ENCODE results near the gene AP2M1. TPM values are rescaled to one million over a fixed set of nuclear protein-coding genes. Genes with fewer than 3 reads are reported as not detected.

The AP2M1 gene
- total RNA-seq, 1 donor from 2014 or later, result 168 TPM

DNA sequence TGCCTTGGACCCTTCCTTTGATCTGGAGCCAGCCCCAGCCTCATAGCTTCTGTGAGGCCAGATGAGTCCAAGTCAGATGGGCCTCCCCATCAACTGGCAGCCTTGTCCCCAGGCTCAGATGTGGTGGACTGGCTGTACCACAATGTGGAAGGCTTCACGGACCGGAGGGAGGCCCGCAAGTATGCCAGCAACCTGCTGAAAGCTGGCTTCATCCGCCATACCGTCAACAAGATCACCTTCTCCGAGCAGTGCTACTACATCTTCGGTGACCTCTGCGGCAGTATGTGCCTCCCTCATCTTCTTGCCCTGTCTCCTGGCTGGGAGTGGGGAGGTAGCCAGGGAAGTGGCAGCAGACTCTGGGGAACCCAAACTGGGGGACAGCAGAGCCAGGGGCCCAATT lies 6.9 kb upstream of the AP2M1 start:
- peaks cover 75 to 77% (median 77%) of the 10 kb centered on the region in 3 donors for H3K36me3 ChIP-seq (ENCODE audit: control insufficient read depth in 3 of 3, insufficient read depth in 3 of 3, low read length in 3 of 3)
- H3K27me3 ChIP-seq (ENCODE audit: control insufficient read depth in 3 of 3, insufficient read depth in 3 of 3, low read length in 3 of 3), result no peaks in the 10 kb centered on the region
- H3K4me1 ChIP-seq (ENCODE audit: control insufficient read depth in 3 of 3, insufficient read depth in 3 of 3, low read length in 3 of 3), result peaks cover 2 to 11% (median 5%) of the 10 kb centered on the region in 3 donors
- no peak overlapping the region for H3K4me3 ChIP-seq (ENCODE audit: low read length in 3 of 3)
- peak overlapping the region in 1 of 3 donors; percentile 25 for H3K9ac ChIP-seq (ENCODE audit: low read depth in 1 of 3, low read length in 3 of 3)
- H3K27ac ChIP-seq (ENCODE audit: low read depth, low read length), result peak overlapping the region; percentile 39
- H3K9me3 ChIP-seq (ENCODE audit: control insufficient read depth in 3 of 3, low read length in 3 of 3), result no peaks in the 10 kb centered on the region

DNA sequence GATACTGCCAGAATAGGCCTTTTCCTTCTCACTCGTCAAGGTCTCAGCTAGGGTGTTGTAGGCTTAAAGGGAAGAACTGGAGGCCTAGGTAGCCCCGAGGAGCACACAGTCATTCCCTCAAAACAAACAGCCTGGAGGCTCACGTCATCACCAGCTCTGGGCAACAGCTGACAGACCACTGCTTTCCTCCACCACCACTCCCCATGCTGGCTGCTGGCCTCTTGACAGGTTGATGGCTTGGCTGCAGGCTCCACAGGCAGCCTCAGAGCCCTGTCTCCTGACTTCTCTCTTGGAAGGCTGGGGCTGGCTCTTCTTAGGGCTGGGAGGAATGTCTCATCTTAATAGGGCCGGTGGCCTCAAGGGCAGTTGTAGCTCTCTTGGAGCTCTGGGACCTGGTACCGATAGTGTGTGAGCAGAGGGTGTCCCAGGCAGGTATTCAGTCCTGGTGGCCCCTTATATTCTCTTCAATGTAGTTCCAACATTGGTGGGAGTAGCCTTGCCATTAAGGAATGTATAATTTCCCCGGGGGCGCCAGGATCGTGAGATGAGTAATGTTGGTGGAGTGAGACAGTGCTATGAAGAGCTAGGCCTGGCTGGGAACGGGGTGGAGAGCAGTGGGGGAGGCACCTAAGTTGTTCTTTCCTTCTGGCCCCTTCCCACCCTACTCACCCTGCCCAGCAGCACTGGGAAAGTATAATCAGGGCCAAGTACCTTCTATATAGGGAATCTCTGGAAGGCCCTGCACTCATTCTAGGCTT lies 6.1 kb upstream of the AP2M1 start:
- Histone ChIP-seq H3K36me3 (ENCODE audit: control insufficient read depth in 3 of 3, insufficient read depth in 3 of 3, low read length in 3 of 3) (peaks cover 73 to 78% (median 75%) of the 10 kb centered on the region in 3 donors), H3K4me1 (ENCODE audit: control insufficient read depth in 3 of 3, insufficient read depth in 3 of 3, low read length in 3 of 3) (peaks cover under 1 to 8% (median 5%) of the 10 kb centered on the region in 3 donors), H3K27me3 (ENCODE audit: control insufficient read depth in 3 of 3, insufficient read depth in 3 of 3, low read length in 3 of 3) (no peaks in the 10 kb centered on the region), H3K27ac (ENCODE audit: low read depth, low read length) (peak overlapping the region; percentile 39), H3K9ac (ENCODE audit: low read depth in 1 of 3, low read length in 3 of 3) (no peak overlapping the region), H3K4me3 (ENCODE audit: low read length in 3 of 3) (no peak overlapping the region), H3K9me3 (ENCODE audit: control insufficient read depth in 3 of 3, low read length in 3 of 3) (no peaks in the 10 kb centered on the region)

DNA sequence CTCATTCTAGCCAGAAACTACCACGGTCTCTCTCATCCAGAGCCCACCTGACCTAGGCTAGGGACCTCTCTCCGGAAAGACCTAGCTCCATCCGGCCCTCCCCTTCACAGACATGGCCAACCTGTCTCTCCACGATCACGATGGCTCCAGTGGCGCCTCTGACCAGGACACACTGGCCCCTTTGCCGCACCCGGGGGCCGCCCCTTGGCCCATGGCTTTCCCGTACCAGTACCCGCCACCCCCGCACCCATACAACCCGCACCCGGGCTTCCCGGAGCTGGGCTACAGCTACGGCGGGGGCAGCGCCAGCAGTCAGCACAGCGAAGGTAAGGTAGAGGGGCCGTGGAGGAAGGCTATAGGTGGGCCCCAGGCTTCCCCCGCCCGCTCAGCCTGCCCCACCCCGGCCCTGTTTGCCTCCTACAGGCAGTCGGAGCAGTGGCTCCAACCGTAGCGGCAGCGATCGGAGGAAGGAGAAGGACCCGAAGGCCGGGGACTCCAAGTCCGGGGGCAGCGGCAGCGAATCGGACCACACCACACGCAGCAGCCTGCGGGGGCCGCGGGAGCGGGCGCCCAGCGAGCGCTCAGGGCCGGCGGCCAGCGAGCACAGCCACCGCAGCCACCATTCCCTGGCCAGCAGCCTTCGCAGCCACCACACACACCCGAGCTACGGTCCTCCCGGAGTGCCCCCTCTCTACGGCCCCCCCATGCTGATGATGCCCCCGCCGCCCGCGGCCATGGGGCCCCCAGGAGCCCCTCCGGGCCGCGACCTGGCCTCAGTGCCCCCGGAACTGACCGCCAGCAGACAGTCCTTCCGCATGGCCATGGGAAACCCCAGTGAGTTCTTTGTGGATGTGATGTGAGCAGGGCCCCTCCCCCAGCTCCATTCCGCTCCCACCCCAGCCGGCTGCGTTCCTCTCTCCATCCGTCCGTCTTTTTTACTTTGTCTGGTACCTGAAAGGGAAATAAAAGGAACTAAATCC lies 4.5 kb upstream of the AP2M1 start:
- Histone ChIP-seq H3K36me3 (ENCODE audit: control insufficient read depth in 3 of 3, insufficient read depth in 3 of 3, low read length in 3 of 3) (peaks cover 57 to 62% (median 60%) of the 10 kb centered on the region in 3 donors), H3K9me3 (ENCODE audit: control insufficient read depth in 3 of 3, low read length in 3 of 3) (no peaks in the 10 kb centered on the region), H3K4me3 (ENCODE audit: low read length in 3 of 3) (no peak overlapping the region), H3K27ac (ENCODE audit: low read depth, low read length) (no peak overlapping the region), H3K4me1 (ENCODE audit: control insufficient read depth in 3 of 3, insufficient read depth in 3 of 3, low read length in 3 of 3) (peaks cover 8 to 20% (median 14%) of the 10 kb centered on the region in 3 donors), H3K9ac (ENCODE audit: low read depth in 1 of 3, low read length in 3 of 3) (no peak overlapping the region), H3K27me3 (ENCODE audit: control insufficient read depth in 3 of 3, insufficient read depth in 3 of 3, low read length in 3 of 3) (no peaks in the 10 kb centered on the region)

DNA sequence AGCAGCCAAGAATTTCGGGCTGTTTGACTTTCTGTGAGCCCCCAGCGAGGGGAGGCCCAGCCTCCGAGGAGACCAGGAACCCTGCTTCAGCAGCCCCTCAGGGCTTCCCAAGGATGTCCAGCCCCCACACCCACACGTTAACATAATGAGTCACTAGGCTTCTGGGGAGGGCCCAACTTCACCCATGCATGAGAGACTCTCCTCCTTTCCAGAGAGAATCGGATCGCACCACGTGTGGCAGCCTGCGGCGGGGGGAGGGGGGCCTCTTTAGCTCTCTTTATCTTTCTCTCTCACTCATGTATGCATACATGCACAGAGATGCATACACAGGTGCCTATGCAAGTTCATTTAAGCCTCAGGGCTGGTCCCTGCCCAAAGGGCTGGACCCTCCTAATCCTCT lies 3.1 kb upstream of the AP2M1 start:
- no peak overlapping the region for H3K27ac ChIP-seq (ENCODE audit: low read depth, low read length)
- H3K9ac ChIP-seq (ENCODE audit: low read depth in 1 of 3, low read length in 3 of 3), result no peak overlapping the region
- peaks cover 21 to 34% (median 26%) of the 10 kb centered on the region in 3 donors for H3K4me1 ChIP-seq (ENCODE audit: control insufficient read depth in 3 of 3, insufficient read depth in 3 of 3, low read length in 3 of 3)
- H3K9me3 ChIP-seq (ENCODE audit: control insufficient read depth in 3 of 3, low read length in 3 of 3), result no peaks in the 10 kb centered on the region
- H3K27me3 ChIP-seq (ENCODE audit: control insufficient read depth in 3 of 3, insufficient read depth in 3 of 3, low read length in 3 of 3), result no peaks in the 10 kb centered on the region
- peaks cover 44 to 48% (median 46%) of the 10 kb centered on the region in 3 donors for H3K36me3 ChIP-seq (ENCODE audit: control insufficient read depth in 3 of 3, insufficient read depth in 3 of 3, low read length in 3 of 3)
- no peak overlapping the region for H3K4me3 ChIP-seq (ENCODE audit: low read length in 3 of 3)

DNA sequence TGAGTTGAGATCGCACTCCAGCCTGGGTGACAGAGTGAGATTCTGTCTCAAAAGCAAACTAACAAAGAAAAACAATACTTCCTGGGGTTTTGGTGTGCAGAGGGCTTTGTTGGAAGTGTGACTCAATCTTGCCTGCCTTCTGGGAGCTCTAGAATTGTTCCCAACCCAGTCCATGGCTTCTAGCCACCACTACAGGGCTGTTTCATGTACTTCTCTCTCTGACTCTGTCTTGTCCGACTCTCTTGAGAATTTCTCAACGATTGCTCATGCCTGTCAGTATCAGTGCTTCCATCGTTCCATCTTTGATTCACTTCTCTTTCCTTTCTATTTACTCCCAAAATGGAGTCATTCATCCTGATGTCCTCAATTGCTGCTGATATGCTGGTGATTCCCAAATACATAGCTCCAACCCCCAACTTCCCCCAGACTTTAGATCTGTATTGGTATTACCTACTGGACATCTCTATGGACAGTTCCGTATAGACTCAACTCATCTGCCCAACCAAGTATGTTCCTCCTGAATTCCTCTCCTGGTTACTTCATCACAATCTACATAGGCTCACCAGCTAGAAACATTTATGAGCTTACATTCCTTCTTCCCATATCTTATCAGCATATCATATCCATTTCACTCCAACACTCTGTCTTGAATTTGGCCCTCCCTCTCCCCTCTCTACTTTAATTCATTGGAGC lies 1.8 kb upstream of the AP2M1 start:
- Histone ChIP-seq H3K27me3 (ENCODE audit: control insufficient read depth in 3 of 3, insufficient read depth in 3 of 3, low read length in 3 of 3) (no peaks in the 10 kb centered on the region), H3K4me3 (ENCODE audit: low read length in 3 of 3) (no peak overlapping the region), H3K4me1 (ENCODE audit: control insufficient read depth in 3 of 3, insufficient read depth in 3 of 3, low read length in 3 of 3) (peaks cover 34 to 47% (median 39%) of the 10 kb centered on the region in 3 donors), H3K9me3 (ENCODE audit: control insufficient read depth in 3 of 3, low read length in 3 of 3) (no peaks in the 10 kb centered on the region), H3K9ac (ENCODE audit: low read depth in 1 of 3, low read length in 3 of 3) (no peak overlapping the region), H3K36me3 (ENCODE audit: control insufficient read depth in 3 of 3, insufficient read depth in 3 of 3, low read length in 3 of 3) (peaks cover 42 to 46% (median 42%) of the 10 kb centered on the region in 3 donors), H3K27ac (ENCODE audit: low read depth, low read length) (no peak overlapping the region)

DNA sequence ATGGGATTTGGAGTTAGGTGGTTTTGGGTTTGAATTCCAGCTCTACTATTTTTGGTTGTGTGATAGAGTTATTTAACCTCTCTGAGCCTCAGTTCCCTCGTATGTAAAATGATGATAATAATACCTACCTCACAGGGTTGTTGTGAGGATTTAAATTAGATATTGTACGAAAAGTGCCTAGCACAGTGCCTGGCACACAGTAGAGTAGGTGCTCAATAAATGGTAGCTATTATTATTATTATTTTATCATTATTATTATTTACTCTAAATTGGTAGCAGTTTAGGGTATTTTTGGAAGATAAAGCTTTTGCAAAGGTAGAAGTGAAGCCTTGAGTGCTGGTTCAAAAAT lies 1.3 kb upstream of the AP2M1 start:
- Histone ChIP-seq H3K27ac (ENCODE audit: low read depth, low read length) (no peak overlapping the region), H3K36me3 (ENCODE audit: control insufficient read depth in 3 of 3, insufficient read depth in 3 of 3, low read length in 3 of 3) (peaks cover 42 to 45% (median 42%) of the 10 kb centered on the region in 3 donors), H3K4me1 (ENCODE audit: control insufficient read depth in 3 of 3, insufficient read depth in 3 of 3, low read length in 3 of 3) (peaks cover 39 to 47% (median 41%) of the 10 kb centered on the region in 3 donors), H3K9me3 (ENCODE audit: control insufficient read depth in 3 of 3, low read length in 3 of 3) (no peaks in the 10 kb centered on the region), H3K9ac (ENCODE audit: low read depth in 1 of 3, low read length in 3 of 3) (no peak overlapping the region), H3K4me3 (ENCODE audit: low read length in 3 of 3) (no peak overlapping the region), H3K27me3 (ENCODE audit: control insufficient read depth in 3 of 3, insufficient read depth in 3 of 3, low read length in 3 of 3) (no peaks in the 10 kb centered on the region)

DNA sequence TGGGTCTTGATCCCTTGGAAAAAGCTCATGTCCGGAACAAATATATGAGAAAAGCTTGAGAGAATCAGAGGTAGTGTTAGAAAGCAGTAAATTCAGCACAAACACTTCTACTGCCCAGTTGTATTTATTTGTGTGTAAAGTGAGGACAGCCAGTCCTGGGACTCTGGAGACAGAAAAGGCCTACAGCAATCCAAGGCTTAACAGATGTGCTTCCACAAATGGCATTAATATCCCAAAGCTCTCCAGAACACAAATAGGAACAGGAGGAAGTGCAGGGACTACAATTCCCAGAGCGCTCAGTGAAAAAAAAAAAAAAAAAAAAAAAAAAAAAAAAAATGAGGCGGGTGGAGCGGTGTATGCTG lies 390 bp upstream of the AP2M1 start:
- H3K36me3 ChIP-seq (ENCODE audit: control insufficient read depth in 3 of 3, insufficient read depth in 3 of 3, low read length in 3 of 3), result peaks cover 42 to 48% (median 43%) of the 10 kb centered on the region in 3 donors

DNA sequence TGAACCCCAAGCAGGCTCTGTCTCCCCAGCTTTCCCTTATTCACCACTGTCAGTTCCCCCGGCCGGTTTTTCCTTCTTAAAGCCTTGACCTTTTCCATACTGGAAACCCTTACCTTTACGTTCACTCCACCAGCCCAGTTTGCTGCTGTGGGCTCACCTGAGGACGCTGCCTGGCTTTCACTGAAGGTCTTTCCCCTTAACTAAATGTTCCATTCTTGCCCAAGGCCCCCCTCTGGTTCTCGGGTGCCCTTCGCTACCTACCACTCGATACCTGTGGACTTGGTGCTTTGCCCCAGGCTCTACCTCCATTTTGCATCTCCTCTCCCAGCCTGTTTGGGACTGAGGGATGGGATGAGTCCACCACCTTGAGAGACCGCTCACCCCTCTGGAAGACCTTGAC lies 851 bp downstream of the AP2M1 start:
- Histone ChIP-seq H3K4me1 (ENCODE audit: control insufficient read depth in 3 of 3, insufficient read depth in 3 of 3, low read length in 3 of 3) (peaks cover 40 to 54% (median 42%) of the 10 kb centered on the region in 3 donors), H3K9me3 (ENCODE audit: control insufficient read depth in 3 of 3, low read length in 3 of 3) (no peaks in the 10 kb centered on the region), H3K27me3 (ENCODE audit: control insufficient read depth in 3 of 3, insufficient read depth in 3 of 3, low read length in 3 of 3) (no peaks in the 10 kb centered on the region), H3K4me3 (ENCODE audit: low read length in 3 of 3) (peak overlapping the region; percentile 91 to 98 (median 98)), H3K27ac (ENCODE audit: low read depth, low read length) (peak overlapping the region; percentile 93), H3K9ac (ENCODE audit: low read depth in 1 of 3, low read length in 3 of 3) (peak overlapping the region; percentile 92 to 99 (median 99)), H3K36me3 (ENCODE audit: control insufficient read depth in 3 of 3, insufficient read depth in 3 of 3, low read length in 3 of 3) (peaks cover 49 to 56% (median 52%) of the 10 kb centered on the region in 3 donors)

More for the DNA sequence above, 390 bp upstream of the AP2M1 start:
- peaks cover 40 to 49% (median 43%) of the 10 kb centered on the region in 3 donors for H3K4me1 ChIP-seq (ENCODE audit: control insufficient read depth in 3 of 3, insufficient read depth in 3 of 3, low read length in 3 of 3)
- H3K9ac ChIP-seq (ENCODE audit: low read depth in 1 of 3, low read length in 3 of 3), result peak overlapping the region in 2 of 3 donors; percentile 34 to 40
- peak overlapping the region in 1 of 3 donors; percentile 53 for H3K4me3 ChIP-seq (ENCODE audit: low read length in 3 of 3)
- H3K9me3 ChIP-seq (ENCODE audit: control insufficient read depth in 3 of 3, low read length in 3 of 3), result no peaks in the 10 kb centered on the region
- H3K27ac ChIP-seq (ENCODE audit: low read depth, low read length), result peak overlapping the region; percentile 49
- no peaks in the 10 kb centered on the region for H3K27me3 ChIP-seq (ENCODE audit: control insufficient read depth in 3 of 3, insufficient read depth in 3 of 3, low read length in 3 of 3)

DNA sequence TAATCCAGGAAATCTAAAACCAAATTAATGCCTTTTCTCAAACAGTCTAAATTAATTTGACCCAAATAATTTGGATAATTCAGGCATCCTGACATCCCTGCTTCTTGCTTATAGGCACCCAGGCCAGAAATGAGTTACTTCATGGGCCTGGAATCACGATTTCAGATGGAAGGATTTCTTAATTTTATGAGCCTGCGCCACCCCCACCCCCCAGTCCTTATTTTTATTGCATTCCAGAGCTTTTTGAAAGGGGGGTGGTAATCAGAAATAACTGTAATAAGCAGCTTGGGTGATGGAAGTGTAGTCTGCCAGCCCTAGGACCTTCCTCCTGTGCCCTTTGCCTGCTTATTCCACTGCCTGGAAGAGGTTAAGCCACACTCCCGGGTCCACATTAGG lies 1.3 kb downstream of the AP2M1 start:
- H3K27ac ChIP-seq (ENCODE audit: low read depth, low read length), result peak overlapping the region; percentile 93
- peak overlapping the region; percentile 91 to 98 (median 98) for H3K4me3 ChIP-seq (ENCODE audit: low read length in 3 of 3)
- no peaks in the 10 kb centered on the region for H3K9me3 ChIP-seq (ENCODE audit: control insufficient read depth in 3 of 3, low read length in 3 of 3)
- H3K4me1 ChIP-seq (ENCODE audit: control insufficient read depth in 3 of 3, insufficient read depth in 3 of 3, low read length in 3 of 3), result peaks cover 40 to 56% (median 42%) of the 10 kb centered on the region in 3 donors
- H3K36me3 ChIP-seq (ENCODE audit: control insufficient read depth in 3 of 3, insufficient read depth in 3 of 3, low read length in 3 of 3), result peaks cover 51 to 57% (median 52%) of the 10 kb centered on the region in 3 donors
- H3K27me3 ChIP-seq (ENCODE audit: control insufficient read depth in 3 of 3, insufficient read depth in 3 of 3, low read length in 3 of 3), result no peaks in the 10 kb centered on the region
- H3K9ac ChIP-seq (ENCODE audit: low read depth in 1 of 3, low read length in 3 of 3), result peak overlapping the region; percentile 92 to 99 (median 99)

Measured in skeletal muscle tissue (tissue), 4 donors.